Upper lobe of left lung (tissue), 6 donors: ENCODE measurements around the gene CSRP1. TPM values are rescaled to one million over a fixed set of nuclear protein-coding genes. Genes with fewer than 3 reads are reported as not detected.

Experiments
- ATAC-seq, 2 donors: fragments of 200-7000 bp; cut with Tn5 transposase; one replicate each; pipeline ENCODE4 v1.9.1; 2022; ENCODE audit warnings: mild to moderate bottlenecking in 2 of 2, moderate library complexity in 2 of 2; ENCODE audit not compliant: low FRiP score in 2 of 2
- DNase-seq, 2 donors: peaks; one replicate each; pipeline ENCODE4 v3.0.0-alpha.2; 2019 to 2020
- H3K27ac ChIP-seq, 4 donors: fragments of 200-600 bp; sonication (generic); one replicate each; pipeline ENCODE4 v1.5.1; 2016 to 2019
- H3K27me3 ChIP-seq, 4 donors: fragments of 200-600 bp; sonication (generic); one replicate each; pipeline ENCODE4 v1.5.1; 2017 to 2019
- H3K36me3 ChIP-seq, 4 donors: fragments of 200-600 bp; sonication (generic); one replicate each; pipeline ENCODE4 v1.5.1; 2016 to 2019
- H3K4me1 ChIP-seq, 4 donors: fragments of 200-600 bp; sonication (generic); one replicate each; pipeline ENCODE4 v1.5.1; 2018 to 2019
- H3K4me3 ChIP-seq, 4 donors: fragments of 200-600 bp; sonication (generic); one replicate each; pipeline ENCODE4 v1.5.1; 2017 to 2019; ENCODE audit warnings: mild to moderate bottlenecking in 2 of 4, moderate library complexity in 1 of 4
- H3K9me3 ChIP-seq, 4 donors: fragments of 200-600 bp; sonication (generic); one replicate each; pipeline ENCODE4 v1.5.1; 2018 to 2019
- CTCF ChIP-seq, 6 experiments: fragments of 450-650 bp in 4 of 6; fragments of 200-600 bp in 2 of 6; sonication (generic) in 2 of 6; IDR thresholded peaks; one replicate each; pipeline ENCODE4 v1.5.1; 2016 to 2019; ENCODE audit warnings: antibody characterized with exemption in 6 of 6
- EP300 ChIP-seq, 4 donors: sonication (generic); formaldehyde crosslinking; IDR thresholded peaks; one replicate each; pipeline ENCODE4 v1.5.1; 2017; ENCODE audit warnings: antibody characterized with exemption in 4 of 4, control low read depth in 2 of 4
- POLR2A ChIP-seq, 4 donors: fragments of 450-650 bp; IDR thresholded peaks; one replicate each; pipeline ENCODE4 v1.5.1; 2016 to 2017; ENCODE audit warnings: antibody characterized with exemption in 4 of 4, mild to moderate bottlenecking in 2 of 4
- POLR2AphosphoS5 ChIP-seq, 2 donors: sonication (generic); formaldehyde crosslinking; IDR thresholded peaks; one replicate each; pipeline ENCODE4 v1.5.1; 2017; ENCODE audit warnings: antibody characterized with exemption in 2 of 2
- WGBS, 2 donors: methylation state at CpG; one replicate each; pipeline ENCODE4 v1.1.5; 2017 to 2018; 5-methylcytosine and 5-hydroxymethylcytosine counted together
- total RNA-seq, 6 donors: library from RNA; depleted of rRNA in 4 of 6; stranded (reverse); fragments of >200 nt in 4 of 6; gene quantifications; one replicate each; pipeline versions ENCODE4 v1.1.0 to v1.2.1, GENCODE V29; 2016 to 2021
- donor health status: DM: no; HTN: no; CAD: no; lungs with moderate emphysema.
- donor health status: DM: no; HTN: yes; CAD: no; lungs with severe emphysema.

The CSRP1 gene
- total RNA-seq, 6 donors from 2014 or later, result 200 to 495 (median 327) TPM

DNA sequence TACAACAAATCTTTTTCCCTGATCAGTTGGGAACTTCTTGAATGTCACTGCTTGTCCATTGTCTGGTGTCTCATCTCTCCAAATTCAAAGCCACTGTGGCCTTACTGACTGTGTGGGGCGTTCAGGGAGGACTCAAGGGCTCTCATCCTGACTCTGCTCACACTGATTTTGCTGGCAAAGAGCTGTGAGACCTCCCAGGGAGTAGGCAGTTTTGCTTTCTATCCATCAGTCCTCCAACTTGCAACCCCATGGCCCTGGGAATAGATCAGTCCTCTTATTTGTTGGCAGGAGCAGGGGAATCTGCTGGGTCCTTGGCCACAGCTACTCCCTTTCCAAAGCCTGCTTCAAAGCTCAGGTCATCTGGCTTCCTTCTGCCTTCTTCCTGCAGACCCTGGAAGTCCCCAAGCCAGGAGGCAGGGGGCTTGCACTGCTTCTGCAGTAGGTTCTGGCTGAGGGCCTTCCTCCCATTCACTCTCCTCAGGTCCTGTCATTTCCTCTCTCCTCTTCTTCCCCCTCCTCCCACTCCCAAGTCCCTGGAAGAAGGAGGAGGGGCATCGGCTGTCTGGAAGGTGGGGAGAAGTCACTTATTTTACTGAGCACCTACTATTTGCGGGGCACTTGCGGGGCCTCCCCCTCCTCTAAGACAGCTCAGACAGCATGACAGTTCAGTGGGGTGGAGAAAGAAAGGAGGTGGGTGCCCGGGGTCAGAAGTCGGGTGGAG is 31.1 kb upstream of the CSRP1 start:
- WGBS, 2 donors, result 11 to 21% methylated on average over 6 of the region's 6 CpGs

DNA sequence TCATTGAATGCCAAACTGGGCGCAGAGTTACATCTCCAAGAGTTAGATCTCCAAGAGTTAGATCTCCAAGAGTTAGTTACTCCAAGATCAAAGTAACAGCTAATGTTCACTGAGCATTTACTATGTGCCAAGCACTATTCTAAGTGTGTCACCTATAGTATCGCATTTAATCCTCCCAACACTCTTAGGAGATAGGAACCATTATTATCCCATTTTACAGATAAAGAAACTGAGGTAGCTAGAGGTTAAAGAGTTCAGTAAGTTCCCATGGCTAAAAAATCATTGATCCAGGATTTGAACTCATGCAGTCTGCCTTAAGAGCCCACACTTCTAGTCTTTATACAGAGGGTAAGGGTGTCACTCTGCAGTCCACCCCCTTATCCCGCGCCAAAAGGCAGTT is 30.5 kb upstream of the CSRP1 start:
- WGBS, 2 donors, result 97 to 100% methylated on average over 4 of the region's 4 CpGs
- H3K4me1 ChIP-seq, result peaks cover 34 to 77% (median 63%) of the 10 kb centered on the region in 4 donors
- no peak for ATAC-seq

More for the DNA sequence above, 31.1 kb upstream of the CSRP1 start:
- Histone ChIP-seq H3K27me3 (peaks cover 0 to 12% (median 0%) of the 10 kb centered on the region in 4 donors), H3K27ac (peak overlapping the region; percentile 88 to 90 (median 88)), H3K4me1 (peaks cover 40 to 79% (median 69%) of the 10 kb centered on the region in 4 donors), H3K9me3 (no peaks in the 10 kb centered on the region), H3K4me3 (peak overlapping the region in 3 of 4 donors; percentile 51 to 72 (median 71)), H3K36me3 (no peaks in the 10 kb centered on the region)
- TF ChIP-seq POLR2A (IDR thresholded peaks at IDR 0.05) (no peak), EP300 (IDR thresholded peaks at IDR 0.05) (no peak), POLR2AphosphoS5 (IDR thresholded peaks at IDR 0.05) (no peak), CTCF (IDR thresholded peaks at IDR 0.05) (no peak)
- no peak for ATAC-seq
- DNase-seq, result no peak

DNA sequence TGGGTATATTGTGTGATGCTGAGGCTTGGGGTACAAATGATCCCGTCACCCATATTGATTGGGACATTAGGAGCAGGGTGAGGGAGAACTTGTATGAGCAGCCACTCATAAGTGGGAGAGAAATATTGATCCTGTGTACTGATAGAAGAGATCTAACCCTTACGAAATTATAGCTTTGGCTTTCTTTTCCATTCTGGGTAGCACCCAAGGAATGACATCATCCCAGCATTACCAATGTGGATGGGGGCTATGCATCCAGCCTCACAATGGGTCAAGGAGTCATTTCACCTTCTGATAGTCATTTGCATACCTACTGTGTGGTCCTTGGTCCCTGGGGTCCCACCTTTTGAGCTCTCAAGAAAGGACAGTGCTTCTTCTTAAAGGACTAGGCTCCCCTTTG is 30.1 kb upstream of the CSRP1 start:
- Histone ChIP-seq H3K9me3 (no peaks in the 10 kb centered on the region), H3K27me3 (peaks cover 0 to 12% (median 0%) of the 10 kb centered on the region in 4 donors), H3K36me3 (no peaks in the 10 kb centered on the region), H3K27ac (peak overlapping the region in 2 of 4 donors; percentile 16 to 90), H3K4me1 (peaks cover 30 to 73% (median 61%) of the 10 kb centered on the region in 4 donors), H3K4me3 (no peak overlapping the region)
- no peak for TF ChIP-seq EP300 (IDR thresholded peaks at IDR 0.05)
- no peak for TF ChIP-seq POLR2A (IDR thresholded peaks at IDR 0.05)
- TF ChIP-seq POLR2AphosphoS5 (IDR thresholded peaks at IDR 0.05), result no peak
- no peak for TF ChIP-seq CTCF (IDR thresholded peaks at IDR 0.05)
- WGBS, 2 donors, result 91 to 93% methylated on average over 2 of the region's 2 CpGs
- DNase-seq (no peak), ATAC-seq (no peak)

More for the DNA sequence above, 30.5 kb upstream of the CSRP1 start:
- no peaks in the 10 kb centered on the region for H3K9me3 ChIP-seq
- H3K27me3 ChIP-seq, result peaks cover 0 to 12% (median 0%) of the 10 kb centered on the region in 4 donors
- TF ChIP-seq POLR2AphosphoS5 (IDR thresholded peaks at IDR 0.05), result no peak
- TF ChIP-seq CTCF (IDR thresholded peaks at IDR 0.05), result no peak
- TF ChIP-seq POLR2A (IDR thresholded peaks at IDR 0.05), result no peak
- TF ChIP-seq EP300 (IDR thresholded peaks at IDR 0.05), result no peak
- H3K4me3 ChIP-seq, result no peak overlapping the region
- DNase-seq, result no peak
- peak overlapping the region in 2 of 4 donors; percentile 88 to 90 for H3K27ac ChIP-seq
- H3K36me3 ChIP-seq, result no peaks in the 10 kb centered on the region

GRCh38 chr1:201536558-201536957 is 29.6 kb upstream of the CSRP1 start:
- WGBS, 2 donors, result 58 to 66% methylated on average over 4 of the region's 4 CpGs
- TF ChIP-seq CTCF (IDR thresholded peaks at IDR 0.05), result no peak
- TF ChIP-seq POLR2A (IDR thresholded peaks at IDR 0.05), result no peak
- peak in 1 of 2 donors; percentile 20 for TF ChIP-seq POLR2AphosphoS5 (IDR thresholded peaks at IDR 0.05)
- no peak for TF ChIP-seq EP300 (IDR thresholded peaks at IDR 0.05)
- Histone ChIP-seq H3K36me3 (no peaks in the 10 kb centered on the region), H3K27me3 (peaks cover 0 to 12% (median 0%) of the 10 kb centered on the region in 4 donors), H3K4me3 (no peak overlapping the region), H3K27ac (peak overlapping the region in 3 of 4 donors; percentile 16 to 90 (median 74)), H3K4me1 (peaks cover 25 to 69% (median 56%) of the 10 kb centered on the region in 4 donors), H3K9me3 (no peaks in the 10 kb centered on the region)
- peak in 1 of 2 donors; percentile 75 for ATAC-seq
- peak in 1 of 2 donors; percentile 33 for DNase-seq
